Activated CD4-positive, alpha-beta T cell treated with anti-CD3 and anti-CD28 coated beads, Interleukin-2, amount 50 U/mL, for 16 hours (primary cell): ENCODE results near the gene KLC1.
A peak's percentile ranks its signal among the peaks of the same experiment; 100 is the strongest.
"Not testable (repeated sequence)": the region's sequence is repeated elsewhere in the genome, so short reads cannot be mapped to it uniquely, and the experiment has no call there.

Experiments used
- DNase-seq: peaks from one replicate; pipeline ENCODE4 v3.0.0-alpha.2; 2020

KLC1 gene

GRCh38 chr14:103662591-103662990, 33.6 kb downstream of the KLC1 start:
- no peak for DNase-seq

- no peak for DNase-seq
Measured at GRCh38 chr14:103663506-103663905, 34.5 kb downstream of the KLC1 start.

- DNase-seq, result peak; percentile 23
Measured at GRCh38 chr14:103667671-103668070, 38.7 kb downstream of the KLC1 start.

GRCh38 chr14:103668117-103668516, 39.1 kb downstream of the KLC1 start:
- DNase-seq, result no peak

GRCh38 chr14:103669370-103669769, 40.4 kb downstream of the KLC1 start:
- no peak for DNase-seq

- DNase-seq, result no peak
Measured at GRCh38 chr14:103671911-103672310, 42.9 kb downstream of the KLC1 start.

- DNase-seq, result no peak
Measured at GRCh38 chr14:103675957-103676356, 46.9 kb downstream of the KLC1 start.

GRCh38 chr14:103676881-103677675, 48.1 kb downstream of the KLC1 start:
- DNase-seq, result no peak

- peak; percentile 32 for DNase-seq
Measured at GRCh38 chr14:103679351-103679750, 50.3 kb downstream of the KLC1 start.

- no peak for DNase-seq
Measured at GRCh38 chr14:103680491-103681231, 51.6 kb downstream of the KLC1 start.

- no peak for DNase-seq
Measured at GRCh38 chr14:103683139-103683538, 54.1 kb downstream of the KLC1 start.

- DNase-seq, result no peak
Measured at GRCh38 chr14:103684471-103684870, 55.5 kb downstream of the KLC1 start.

GRCh38 chr14:103684871-103685270, 55.9 kb downstream of the KLC1 start:
- DNase-seq, result no peak

GRCh38 chr14:103685276-103686211, 56.5 kb downstream of the KLC1 start:
- no peak for DNase-seq

GRCh38 chr14:103686831-103687485, 57.9 kb downstream of the KLC1 start:
- DNase-seq, result no peak

- no peak for DNase-seq
Measured at GRCh38 chr14:103687712-103688111, 58.7 kb downstream of the KLC1 start.

GRCh38 chr14:103688441-103688840, 59.4 kb downstream of the KLC1 start:
- DNase-seq, result no peak

- DNase-seq, result no peak
Measured at GRCh38 chr14:103688906-103689902, 60.2 kb downstream of the KLC1 start.

GRCh38 chr14:103690332-103690731, 61.3 kb downstream of the KLC1 start:
- no peak for DNase-seq

- DNase-seq, result not testable (repeated sequence)
Measured at GRCh38 chr14:103691655-103692054, 62.6 kb downstream of the KLC1 start.

GRCh38 chr14:103692159-103692558, 63.1 kb downstream of the KLC1 start:
- no peak for DNase-seq
